GM18951 (cell line): ENCODE results near the gene ELN.
"Not testable (repeated sequence)": the region's sequence is repeated elsewhere in the genome, so short reads cannot be mapped to it uniquely, and the experiment has no call there.

Experiments
- POLR2A ChIP-seq: IDR thresholded peaks from 4 replicates; pipeline ENCODE4 v1.6.1; 2011; ENCODE audit warnings: mild to moderate bottlenecking; ENCODE audit not compliant: insufficient read length, insufficient read depth; ENCODE audit errors: extremely low read depth
- in situ Hi-C: fragments of 300-500 bp; cut with MboI; formaldehyde crosslinking; loops from one replicate; pipeline ENCODE4 v1.12.0; 2022; ENCODE audit warnings: low sequenced_read_pairs, mixed read lengths, inconsistent platforms; ENCODE audit not compliant: unreplicated experiment

ELN gene

DNA sequence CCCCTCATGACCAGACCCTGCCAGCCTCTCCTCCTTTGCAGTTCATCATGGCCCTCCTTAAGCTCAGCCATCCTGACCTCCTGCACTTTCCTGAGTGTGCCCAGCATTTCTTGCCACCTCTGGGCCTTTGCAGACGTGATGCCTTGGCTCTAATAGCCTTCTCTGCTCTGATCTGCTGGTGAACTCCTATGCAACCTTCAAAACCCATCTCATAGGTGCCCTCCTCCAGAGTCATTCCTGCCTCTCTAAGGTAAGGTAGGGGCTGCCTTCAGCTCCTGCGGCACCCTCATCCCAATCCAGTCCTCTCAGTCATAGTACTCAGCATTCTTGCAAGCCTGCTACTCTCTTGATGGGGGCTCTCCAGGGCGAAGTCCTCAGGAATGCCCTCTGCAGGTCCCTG is 19.3 kb upstream of the ELN start:
- in situ Hi-C loops: no loop called here

GRCh38 chr7:74009719-74010118 is 18.3 kb upstream of the ELN start:
- in situ Hi-C loops: no loop called here
- TF ChIP-seq POLR2A: no peak

More for the DNA sequence above, 19.3 kb upstream of the ELN start:
- no peak for TF ChIP-seq POLR2A

DNA sequence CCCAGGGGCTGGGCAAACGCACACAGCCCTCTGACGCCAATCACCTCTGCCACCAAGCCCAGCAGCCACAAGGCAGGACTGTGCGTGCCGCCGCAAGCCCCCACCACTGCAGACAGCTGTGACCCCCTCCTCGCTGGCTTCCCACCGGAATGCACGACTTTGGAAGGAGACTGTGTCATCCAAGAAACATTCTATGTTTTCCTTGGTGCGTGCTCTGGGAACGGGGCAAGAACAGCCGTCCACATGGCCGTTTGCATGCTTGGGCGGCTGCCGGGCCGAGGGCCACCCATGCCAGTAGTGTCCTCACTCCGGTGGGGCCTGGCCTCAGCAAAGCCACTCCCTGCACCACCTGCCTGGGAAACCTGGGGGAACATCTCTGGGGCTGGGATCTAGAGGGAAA is 17.6 kb upstream of the ELN start:
- in situ Hi-C loops: no loop called here
- TF ChIP-seq POLR2A: no peak

DNA sequence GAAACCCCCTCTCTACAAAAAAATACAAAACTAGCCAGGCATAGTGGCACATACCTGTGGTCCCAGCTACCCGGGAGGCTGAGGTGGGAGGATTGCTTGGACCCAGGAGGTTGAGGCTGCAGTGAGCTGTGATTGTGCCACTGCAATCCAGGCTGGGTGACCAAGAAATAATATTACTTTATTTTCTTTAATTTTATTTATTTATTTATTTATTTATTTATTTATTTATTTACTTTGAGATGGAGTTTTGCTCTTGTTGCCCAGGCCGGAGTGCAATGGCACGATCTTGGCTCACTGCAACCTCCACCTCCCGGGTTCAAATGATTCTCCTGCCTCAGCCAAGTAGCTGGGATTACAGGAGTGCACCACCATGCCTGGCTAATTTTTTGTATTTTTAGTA is 16.6 kb upstream of the ELN start:
- in situ Hi-C loops: not testable (repeated sequence)

- in situ Hi-C loops: no loop called here
- TF ChIP-seq POLR2A: no peak
Measured at GRCh38 chr7:74012842-74013249, 15.1 kb upstream of the ELN start.

- TF ChIP-seq POLR2A: no peak
- in situ Hi-C loops: no loop called here
Measured at GRCh38 chr7:74013539-74014272, 14.3 kb upstream of the ELN start.

DNA sequence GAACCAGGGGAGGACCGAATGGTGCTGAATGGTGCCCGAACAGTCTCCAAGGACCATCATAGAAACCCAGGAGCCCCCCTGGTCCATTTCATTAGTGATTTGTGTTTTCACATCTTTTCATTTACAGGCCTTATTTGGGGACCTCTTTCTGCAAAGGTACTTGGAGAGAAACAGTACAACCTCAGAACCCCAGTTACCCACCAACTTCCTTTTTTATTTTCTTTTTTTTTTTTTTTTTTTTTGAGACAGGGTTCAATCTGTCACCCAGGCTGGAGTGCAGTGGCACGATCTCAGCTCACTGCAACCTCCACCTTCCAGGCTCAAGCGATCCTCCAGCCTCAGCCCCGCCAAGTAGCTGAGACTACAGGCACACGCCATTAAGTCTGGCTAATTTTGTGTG is 13.0 kb upstream of the ELN start:
- in situ Hi-C loops: no loop called here
- no peak for TF ChIP-seq POLR2A

DNA sequence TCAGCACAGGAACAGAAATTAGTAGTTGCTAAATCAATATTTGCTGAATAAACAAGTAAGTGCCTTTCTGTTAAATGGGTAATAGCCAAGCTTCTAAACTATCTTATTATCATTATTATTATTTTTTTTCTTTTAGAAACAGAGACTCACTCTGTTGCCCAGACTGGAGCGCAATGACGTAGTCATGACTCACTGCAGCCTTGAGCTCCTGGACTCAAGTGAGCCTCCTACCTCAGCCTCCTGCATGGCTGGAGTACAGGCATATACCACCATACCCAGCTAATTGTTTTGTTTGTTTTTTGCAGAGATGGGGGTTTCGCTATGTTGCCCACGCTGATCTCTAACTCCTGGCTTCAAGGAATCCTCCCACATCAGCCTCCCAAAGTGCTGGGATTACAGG is 12.3 kb upstream of the ELN start:
- TF ChIP-seq POLR2A: no peak
- in situ Hi-C loops: no loop called here

- in situ Hi-C loops: no loop called here
- no peak for TF ChIP-seq POLR2A
Measured at GRCh38 chr7:74017125-74017524, 10.8 kb upstream of the ELN start.

DNA sequence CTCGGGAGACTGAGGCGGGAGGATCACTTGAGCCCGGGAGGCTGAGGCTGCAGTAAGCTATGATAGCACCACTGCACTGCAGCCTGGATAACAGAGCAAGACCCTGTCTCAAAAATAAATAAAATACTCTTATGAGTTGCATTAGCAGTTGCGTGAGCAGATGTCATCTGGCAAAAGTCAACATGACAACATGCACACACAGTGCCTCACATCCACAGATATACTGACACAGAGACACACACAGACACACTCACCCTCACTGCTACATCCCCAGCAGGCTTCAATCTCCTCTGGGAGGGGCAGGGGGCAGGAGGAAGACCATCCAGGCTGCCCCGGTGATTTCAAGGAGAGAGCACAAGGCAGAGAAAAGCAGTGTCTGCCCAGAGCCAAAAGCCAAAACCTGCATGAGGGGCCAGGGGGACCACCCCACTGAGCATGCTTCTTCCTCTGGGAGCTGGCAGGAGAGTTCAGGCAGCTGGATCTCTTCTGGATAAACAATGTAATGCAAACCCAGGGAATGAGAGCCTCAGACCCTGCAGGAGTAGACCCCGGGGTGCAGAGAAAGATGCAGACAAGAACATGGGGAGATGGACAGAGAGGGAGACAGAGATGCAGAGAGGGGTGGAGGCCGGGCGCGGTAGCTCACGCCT is 9.6 kb upstream of the ELN start:
- in situ Hi-C loops: no loop called here
- TF ChIP-seq POLR2A: no peak

GRCh38 chr7:74019149-74019548 is 8.8 kb upstream of the ELN start:
- TF ChIP-seq POLR2A: no peak
- in situ Hi-C loops: no loop called here

DNA sequence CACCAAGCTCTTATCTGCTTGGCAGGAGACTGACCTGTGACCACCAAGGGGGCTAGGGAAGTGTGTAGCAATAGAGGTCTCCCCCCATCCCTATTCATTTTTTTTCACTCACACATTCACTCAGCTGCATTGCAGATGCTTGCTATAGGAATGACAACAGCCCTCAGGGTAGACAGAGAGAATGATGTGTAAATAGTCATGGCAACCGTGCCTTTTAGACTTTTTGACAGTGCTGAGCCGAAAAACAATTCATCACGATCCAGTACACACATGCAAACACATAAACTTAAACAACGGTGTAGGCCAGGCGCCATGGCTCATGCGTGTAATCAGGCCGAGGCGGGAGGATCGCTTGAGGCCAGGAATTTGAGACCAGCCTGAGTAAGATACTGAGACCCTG is 7.6 kb upstream of the ELN start:
- in situ Hi-C loops: no loop called here
- TF ChIP-seq POLR2A: no peak

DNA sequence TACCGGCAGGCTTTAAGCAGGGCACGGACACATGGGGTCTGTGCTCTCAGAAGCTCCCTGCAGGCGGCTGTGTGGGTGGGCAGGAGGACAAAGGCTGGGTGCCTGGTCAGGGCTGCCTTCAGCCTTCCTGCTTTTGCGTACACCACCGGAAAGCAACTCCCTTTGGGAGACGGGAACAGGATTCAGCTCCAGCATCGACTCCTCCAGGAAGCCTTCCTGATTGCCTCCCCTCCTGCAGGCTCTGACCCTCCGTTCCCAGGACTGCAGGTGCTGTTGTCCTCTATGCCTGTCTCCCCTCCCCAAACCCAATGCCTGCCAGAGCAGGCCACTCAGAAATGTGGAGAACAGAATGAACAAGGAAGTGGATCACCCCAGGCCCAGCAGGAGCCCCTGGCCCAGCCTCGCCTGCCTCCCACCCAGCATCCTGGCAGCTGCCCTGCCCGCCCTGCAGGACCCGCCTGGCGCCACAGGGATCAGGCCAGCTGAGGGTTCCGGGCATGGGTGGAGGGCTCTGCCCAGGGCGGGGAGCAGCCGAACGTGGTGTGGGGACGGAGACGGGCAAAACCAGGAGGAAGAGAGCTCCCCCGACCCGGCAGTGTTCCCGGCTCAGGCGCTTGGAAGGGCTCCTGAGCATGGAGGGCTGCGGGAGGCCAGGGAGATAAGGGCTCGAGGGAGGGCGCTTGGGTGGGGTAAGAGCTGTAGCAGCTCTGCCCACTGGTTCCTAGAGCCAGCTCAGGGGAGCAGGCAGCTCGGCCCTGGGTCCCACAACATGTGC is 6.2 kb upstream of the ELN start:
- no peak for TF ChIP-seq POLR2A
- in situ Hi-C loops: no loop called here

DNA sequence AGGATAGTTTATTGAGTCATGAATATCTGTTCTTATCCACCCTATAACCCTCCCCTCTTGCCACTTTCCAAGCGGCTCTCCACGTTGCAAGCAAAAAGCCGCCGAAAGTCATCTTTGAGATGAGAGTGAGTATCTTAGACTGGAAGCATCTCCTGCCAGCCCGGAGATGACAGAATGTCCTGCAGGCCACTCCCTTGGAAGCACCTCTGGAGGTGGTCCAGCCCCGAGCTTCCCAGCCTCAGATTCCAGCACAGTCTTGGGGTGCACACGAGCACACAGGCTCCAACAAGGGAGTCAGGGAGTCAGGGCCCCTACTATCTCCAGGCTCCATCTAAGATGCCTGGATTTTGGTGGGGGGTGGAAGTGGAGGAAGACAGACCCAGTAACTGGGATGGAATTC is 5.5 kb upstream of the ELN start:
- TF ChIP-seq POLR2A: no peak
- in situ Hi-C loops: no loop called here

- in situ Hi-C loops: no loop called here
- TF ChIP-seq POLR2A: no peak
Measured at GRCh38 chr7:74023092-74023536, 4.9 kb upstream of the ELN start.
